Parathyroid adenoma (tissue), 2 donors: ENCODE measurements around the gene GNG13.

ENCODE experiments used
- H2AFZ ChIP-seq: fragments of 300-600 bp; sonication (generic); one replicate; pipeline ENCODE4 v1.7.0; 2017; ENCODE audit warnings: antibody characterized with exemption, mild to moderate bottlenecking
- H3K27ac ChIP-seq: fragments of 300-600 bp; sonication (generic); one replicate; pipeline ENCODE4 v1.7.0; 2017
- H3K27me3 ChIP-seq: fragments of 300-600 bp; sonication (generic); one replicate; pipeline ENCODE4 v1.7.0; 2017; ENCODE audit warnings: low read length; ENCODE audit not compliant: control insufficient read depth, insufficient read depth
- H3K36me3 ChIP-seq: fragments of 300-600 bp; sonication (generic); one replicate; pipeline ENCODE4 v1.7.0; 2017; ENCODE audit warnings: low read length; ENCODE audit not compliant: control insufficient read depth, insufficient read depth
- H3K4me1 ChIP-seq: fragments of 300-600 bp; sonication (generic); one replicate; pipeline ENCODE4 v1.7.0; 2017; ENCODE audit warnings: control low read depth
- H3K4me2 ChIP-seq: fragments of 300-600 bp; sonication (generic); one replicate; pipeline ENCODE4 v1.7.0; 2017; ENCODE audit warnings: low read length
- H3K4me3 ChIP-seq: fragments of 300-600 bp; sonication (generic); one replicate; pipeline ENCODE4 v1.7.0; 2017; ENCODE audit warnings: low read depth, low read length
- H3K79me2 ChIP-seq: fragments of 300-600 bp; sonication (generic); one replicate; pipeline ENCODE4 v1.7.0; 2017; ENCODE audit warnings: control low read depth
- H3K9ac ChIP-seq: fragments of 300-600 bp; sonication (generic); one replicate; pipeline ENCODE4 v1.7.0; 2017; ENCODE audit warnings: mild to moderate bottlenecking
- H3K9me3 ChIP-seq: fragments of 300-600 bp; sonication (generic); one replicate; pipeline ENCODE4 v1.7.0; 2017; ENCODE audit warnings: low read length; ENCODE audit not compliant: control insufficient read depth
- TF ChIP-seq, protein P1 (sequence below): fragments of 300-600 bp; sonication (generic); IDR thresholded peaks from one replicate; pipeline ENCODE4 v1.7.0; 2017; ENCODE audit warnings: antibody characterized with exemption, mild to moderate bottlenecking
- donor health status: primary hyperparathyroidism.

Gene GNG13

DNA sequence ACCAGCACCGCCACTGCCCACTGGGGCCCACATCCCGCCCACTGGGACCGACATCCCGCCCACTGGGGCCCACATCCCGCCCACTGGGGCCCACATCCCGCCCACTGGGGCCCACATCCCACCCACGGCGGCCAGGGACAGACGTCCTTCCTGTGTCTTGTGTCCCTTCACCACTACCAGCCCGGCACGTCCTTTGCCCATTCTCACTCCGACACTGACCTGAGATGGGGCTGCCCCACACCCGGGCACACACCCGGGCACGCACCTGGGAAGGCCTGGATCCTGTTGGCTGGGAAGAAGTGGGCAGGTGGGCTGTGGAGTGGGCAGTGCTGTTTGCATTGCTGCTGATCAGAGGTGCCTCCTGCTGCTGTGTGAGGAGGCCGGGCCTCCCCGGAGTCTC is 28.4 kb upstream of the GNG13 start:
- Histone ChIP-seq H3K36me3 (no peaks in the 10 kb centered on the region), H3K79me2 (no peaks in the 10 kb centered on the region), H3K27ac (no peak overlapping the region), H2AFZ (no peak overlapping the region), H3K4me1 (no peaks in the 10 kb centered on the region), H3K9ac (no peak overlapping the region), H3K27me3 (no peaks in the 10 kb centered on the region), H3K4me2 (no peak overlapping the region), H3K9me3 (no peaks in the 10 kb centered on the region), H3K4me3 (no peak overlapping the region)
- TF ChIP-seq, protein P1, sequence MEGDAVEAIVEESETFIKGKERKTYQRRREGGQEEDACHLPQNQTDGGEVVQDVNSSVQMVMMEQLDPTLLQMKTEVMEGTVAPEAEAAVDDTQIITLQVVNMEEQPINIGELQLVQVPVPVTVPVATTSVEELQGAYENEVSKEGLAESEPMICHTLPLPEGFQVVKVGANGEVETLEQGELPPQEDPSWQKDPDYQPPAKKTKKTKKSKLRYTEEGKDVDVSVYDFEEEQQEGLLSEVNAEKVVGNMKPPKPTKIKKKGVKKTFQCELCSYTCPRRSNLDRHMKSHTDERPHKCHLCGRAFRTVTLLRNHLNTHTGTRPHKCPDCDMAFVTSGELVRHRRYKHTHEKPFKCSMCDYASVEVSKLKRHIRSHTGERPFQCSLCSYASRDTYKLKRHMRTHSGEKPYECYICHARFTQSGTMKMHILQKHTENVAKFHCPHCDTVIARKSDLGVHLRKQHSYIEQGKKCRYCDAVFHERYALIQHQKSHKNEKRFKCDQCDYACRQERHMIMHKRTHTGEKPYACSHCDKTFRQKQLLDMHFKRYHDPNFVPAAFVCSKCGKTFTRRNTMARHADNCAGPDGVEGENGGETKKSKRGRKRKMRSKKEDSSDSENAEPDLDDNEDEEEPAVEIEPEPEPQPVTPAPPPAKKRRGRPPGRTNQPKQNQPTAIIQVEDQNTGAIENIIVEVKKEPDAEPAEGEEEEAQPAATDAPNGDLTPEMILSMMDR = no peak

DNA sequence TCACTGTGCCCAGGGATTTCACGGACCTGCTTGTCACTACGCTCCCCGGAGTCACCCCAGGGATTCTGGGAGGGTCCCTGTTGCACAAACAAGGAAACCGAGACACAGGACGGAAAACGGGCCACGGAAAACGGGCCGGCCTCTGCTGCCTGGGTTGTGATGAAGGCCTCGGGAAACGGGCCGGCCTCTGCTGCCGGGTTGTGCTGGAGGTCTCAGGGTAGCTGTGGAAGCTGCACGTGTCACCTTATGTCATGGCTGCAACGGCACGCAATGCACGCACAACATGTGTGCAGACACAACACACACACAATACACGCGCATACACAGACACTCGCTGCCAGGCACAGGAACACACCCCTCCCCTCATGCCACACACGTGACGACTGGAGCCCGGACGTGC is 27.0 kb upstream of the GNG13 start:
- Histone ChIP-seq H3K27me3 (no peaks in the 10 kb centered on the region), H3K4me2 (no peak overlapping the region), H2AFZ (no peak overlapping the region), H3K4me3 (no peak overlapping the region), H3K9me3 (no peaks in the 10 kb centered on the region), H3K79me2 (no peaks in the 10 kb centered on the region), H3K4me1 (no peaks in the 10 kb centered on the region), H3K9ac (no peak overlapping the region), H3K36me3 (no peaks in the 10 kb centered on the region), H3K27ac (no peak overlapping the region)
- TF ChIP-seq, protein P1 = no peak

DNA sequence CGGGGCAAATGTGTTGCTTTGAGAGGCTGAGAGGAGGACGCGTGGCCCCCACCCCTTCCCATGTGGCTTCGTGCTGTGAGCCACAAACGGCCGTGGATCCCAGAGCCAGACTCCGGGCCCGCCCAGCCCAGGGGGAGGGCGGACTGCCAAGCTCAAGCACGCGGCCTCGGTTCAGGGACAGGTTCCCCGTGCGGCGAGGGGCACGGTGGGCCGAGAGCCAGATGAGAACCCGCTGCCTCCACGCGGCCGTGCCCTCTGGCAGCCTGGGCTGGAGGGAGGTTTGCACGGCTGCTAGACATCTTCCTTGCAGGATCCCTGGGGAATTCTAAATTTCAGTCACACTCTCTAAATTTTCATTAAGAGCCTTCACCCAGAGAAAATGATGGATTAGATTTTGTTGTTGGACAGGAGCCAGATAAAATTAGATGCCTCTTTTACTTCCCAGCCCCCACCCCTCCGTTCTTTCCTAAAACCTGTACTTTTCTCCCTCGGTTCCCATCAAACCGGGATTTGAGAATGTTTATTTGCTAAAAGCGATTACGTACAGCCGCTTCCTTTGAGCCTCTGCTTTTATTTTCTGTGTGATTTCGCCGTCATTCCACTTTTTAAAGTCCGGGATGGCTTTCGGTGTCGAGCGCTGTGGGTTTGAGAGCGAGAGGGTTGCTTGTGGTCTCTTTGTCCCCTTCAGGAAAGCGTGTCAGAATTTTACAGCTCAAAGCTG is 25.0 kb upstream of the GNG13 start:
- Histone ChIP-seq H3K4me2 (no peak overlapping the region), H3K27ac (no peak overlapping the region), H3K27me3 (no peaks in the 10 kb centered on the region), H3K9ac (no peak overlapping the region), H3K36me3 (no peaks in the 10 kb centered on the region), H3K9me3 (no peaks in the 10 kb centered on the region), H2AFZ (no peak overlapping the region), H3K79me2 (no peaks in the 10 kb centered on the region), H3K4me3 (no peak overlapping the region), H3K4me1 (no peaks in the 10 kb centered on the region)
- TF ChIP-seq, protein P1 = no peak

DNA sequence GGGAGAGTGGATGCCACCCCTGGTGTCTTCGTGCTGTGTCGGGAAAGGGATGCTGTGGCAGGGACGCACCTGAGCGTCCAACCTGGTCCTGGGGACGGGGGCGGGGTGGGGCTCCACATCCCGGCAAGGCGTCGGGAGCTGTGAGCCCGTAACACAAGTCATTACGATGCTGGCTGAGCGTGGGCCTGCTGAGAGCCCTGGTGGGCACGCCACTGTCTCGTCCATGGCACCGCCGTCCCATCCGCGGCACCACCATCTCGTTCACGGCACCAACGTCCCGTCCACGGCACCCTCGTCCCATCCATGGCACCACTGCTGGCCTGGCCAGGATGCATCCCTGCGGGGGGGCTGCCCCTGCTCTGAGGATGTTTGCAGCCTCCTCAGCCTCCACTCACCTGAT is 24.1 kb upstream of the GNG13 start:
- no peaks in the 10 kb centered on the region for H3K27me3 ChIP-seq
- no peaks in the 10 kb centered on the region for H3K4me1 ChIP-seq
- H3K4me3 ChIP-seq = no peak overlapping the region

More for the DNA sequence above, 24.1 kb upstream of the GNG13 start:
- Histone ChIP-seq H3K9me3 (no peaks in the 10 kb centered on the region), H3K9ac (no peak overlapping the region), H3K27ac (no peak overlapping the region), H3K4me2 (no peak overlapping the region), H3K79me2 (no peaks in the 10 kb centered on the region), H3K36me3 (no peaks in the 10 kb centered on the region), H2AFZ (no peak overlapping the region)
- TF ChIP-seq, protein P1 = no peak
